HepG2 (cell line): ENCODE measurements around the gene TEAD1. TPM values are rescaled to one million over a fixed set of nuclear protein-coding genes. Genes with fewer than 3 reads are reported as not detected.

ENCODE experiments used
- AKAP8 ChIP-seq: sonication (generic); formaldehyde crosslinking; IDR thresholded peaks from 2 replicates; pipeline ENCODE4 v1.5.1; 2020; ENCODE audit warnings: mild to moderate bottlenecking, missing genetic modification reagents
- CC2D1A ChIP-seq: sonication (generic); formaldehyde crosslinking; IDR thresholded peaks from 2 replicates; pipeline ENCODE4 v1.8.1; 2023; ENCODE audit warnings: mild to moderate bottlenecking, missing genetic modification reagents
- JDP2 ChIP-seq: sonication (generic); formaldehyde crosslinking; IDR thresholded peaks from 2 replicates; pipeline ENCODE4 v1.8.1; 2022; ENCODE audit warnings: missing genetic modification reagents, borderline replicate concordance
- MAFF ChIP-seq: IDR thresholded peaks from 2 replicates; pipeline ENCODE4 v1.6.1; 2011; ENCODE audit warnings: low read depth, low read length, improper control_type of control experiment
- NFIC ChIP-seq: IDR thresholded peaks from 2 replicates; pipeline ENCODE4 v1.6.1; 2012; ENCODE audit warnings: mild to moderate bottlenecking, low read length, inconsistent platforms
- NFYB ChIP-seq: sonication (generic); formaldehyde crosslinking; IDR thresholded peaks from 2 replicates; pipeline ENCODE4 v1.4.0; 2020; ENCODE audit warnings: missing genetic modification reagents
- NR2F6 ChIP-seq, 2 experiments: IDR thresholded peaks; 2 replicates each; pipeline ENCODE4 v1.6.1; 2016; ENCODE audit warnings: antibody characterized with exemption in 1 of 2, mild to moderate bottlenecking in 1 of 2
- PCBP1 ChIP-seq: fragments of 200-400 bp; formaldehyde crosslinking; IDR thresholded peaks from 2 replicates; pipeline ENCODE4 v1.6.1; 2017; ENCODE audit warnings: mild to moderate bottlenecking, low read depth, low read length, borderline replicate concordance
- PPARG ChIP-seq: conservative IDR thresholded peaks from 2 replicates; pipeline ENCODE4 v1.6.1; 2016; ENCODE audit warnings: missing biosample characterization, missing genetic modification reagents
- SMARCC2 ChIP-seq: fragments of 450-650 bp; IDR thresholded peaks from 2 replicates; pipeline ENCODE4 v1.6.1; 2017; ENCODE audit warnings: antibody characterized with exemption, mild to moderate bottlenecking
- SOX13 ChIP-seq, 3 experiments: fragments of 450-650 bp in 1 of 3; sonication (generic) in 1 of 3; formaldehyde crosslinking in 1 of 3; IDR thresholded peaks in 2 of 3; conservative IDR thresholded peaks in 1 of 3; 2 replicates each; pipeline versions ENCODE4 v1.5.0 to v1.6.1; 2016 to 2020; ENCODE audit warnings: antibody characterized with exemption in 1 of 3, mild to moderate bottlenecking in 1 of 3, missing compliant biosample characterization in 1 of 3, missing genetic modification reagents in 1 of 3, moderate library complexity in 1 of 3
- SOX5 ChIP-seq: IDR thresholded peaks from 2 replicates; pipeline ENCODE4 v1.6.1; 2016; ENCODE audit warnings: borderline replicate concordance
- ZNF143 ChIP-seq: sonication (generic); formaldehyde crosslinking; IDR thresholded peaks from 2 replicates; pipeline ENCODE4 v1.4.0; 2020; ENCODE audit warnings: missing genetic modification reagents
- ZNF20 ChIP-seq: sonication (generic); formaldehyde crosslinking; IDR thresholded peaks from 2 replicates; pipeline ENCODE4 v1.4.0; 2020; ENCODE audit warnings: mild to moderate bottlenecking, moderate library complexity, missing genetic modification reagents
- ZNF501 ChIP-seq: sonication (generic); formaldehyde crosslinking; IDR thresholded peaks from 2 replicates; pipeline ENCODE4 v1.5.1; 2020; ENCODE audit warnings: mild to moderate bottlenecking, moderate library complexity, missing genetic modification reagents
- ZNF607 ChIP-seq: sonication (generic); formaldehyde crosslinking; IDR thresholded peaks from 2 replicates; pipeline ENCODE4 v1.5.1; 2020; ENCODE audit warnings: missing genetic modification reagents, mild to moderate bottlenecking, borderline replicate concordance
- ZNF614 ChIP-seq: IDR thresholded peaks from 2 replicates; pipeline ENCODE4 v1.6.1; 2018; ENCODE audit warnings: missing biosample characterization, missing genetic modification reagents, inconsistent platforms, borderline replicate concordance
- ZNF775 ChIP-seq: sonication (generic); formaldehyde crosslinking; IDR thresholded peaks from 2 replicates; pipeline ENCODE4 v1.4.0; 2020; ENCODE audit warnings: missing genetic modification reagents, mild to moderate bottlenecking, moderate library complexity, borderline replicate concordance
- polyA plus RNA-seq, 8 experiments: library from polyadenylated mRNA; depleted of rRNA in 3 of 8; stranded (reverse) in 7 of 8; unstranded in 1 of 8; fragments of >200 nt; fragmentation: Illumina TruSeq in 4 of 8; extraction: Trizol in 4 of 8; gene quantifications; 2 replicates each; pipeline versions ENCODE4 v1.2.1 to v1.2.3, GENCODE V29; 2011 to 2016; ENCODE audit warnings: low read depth in 4 of 8, missing spikeins in 1 of 8, mixed read lengths in 1 of 8; ENCODE audit not compliant: insufficient read depth in 1 of 8
- total RNA-seq, 5 experiments: library from RNA; depleted of rRNA; stranded (reverse); fragments of >200 nt; fragmentation: Illumina TruSeq; extraction: Trizol; gene quantifications; 2 replicates each; pipeline ENCODE4 v1.2.3, GENCODE V29; 2016; ENCODE audit warnings: low read depth in 1 of 5
- TF ChIP-seq, protein P1 (sequence below): sonication (generic); formaldehyde crosslinking; IDR thresholded peaks from 2 replicates; pipeline ENCODE4 v1.4.0; 2020; ENCODE audit warnings: missing genetic modification reagents, borderline replicate concordance
- TF ChIP-seq, protein P2 (sequence below): sonication (generic); formaldehyde crosslinking; IDR thresholded peaks from 2 replicates; pipeline ENCODE4 v1.4.0; 2020; ENCODE audit warnings: missing genetic modification reagents, borderline replicate concordance
- TF ChIP-seq, protein P3 (sequence below): sonication (generic); formaldehyde crosslinking; conservative IDR thresholded peaks from 2 replicates; pipeline ENCODE4 v1.4.0; 2020; ENCODE audit warnings: mild to moderate bottlenecking, missing genetic modification reagents, moderate library complexity

Gene TEAD1
- total and polyA plus RNA-seq, 2 of the 13 experiments (the other 11 are each of a cell fraction or from before 2014, with no cell fraction given): 20.1 to 30.5 TPM

DNA sequence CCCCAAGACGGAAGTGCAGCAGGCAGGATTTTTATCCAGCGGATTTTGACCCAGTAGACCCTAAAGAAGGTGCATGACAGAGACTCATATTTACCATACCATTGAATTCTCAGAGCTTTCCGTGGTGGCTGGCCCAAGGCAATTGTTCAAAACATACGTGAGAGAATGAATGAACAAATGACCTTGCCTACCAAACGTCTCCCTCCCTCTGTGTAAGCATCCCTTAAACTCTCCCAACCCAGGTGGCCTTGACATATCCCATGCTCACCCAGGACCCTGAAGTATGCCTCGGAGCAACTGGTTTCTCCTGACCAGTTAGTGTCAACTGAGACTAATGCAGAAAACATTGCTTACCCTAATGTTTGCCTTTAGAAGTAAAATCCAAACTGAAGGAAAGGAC lies 154.9 kb downstream of the TEAD1 start (continued):
- TF ChIP-seq ZNF20 (CRISPR knock-in tag): no peak
- TF ChIP-seq ZNF607 (CRISPR knock-in tag): no peak
- TF ChIP-seq ZNF614: peak; percentile 62; the same call in 1 of the 2 replicates
- TF ChIP-seq NFIC: no peak
- TF ChIP-seq ZNF501 (CRISPR knock-in tag): no peak
- no peak for TF ChIP-seq PCBP1
- TF ChIP-seq PPARG: no peak
- peak; percentile 31; the same call in 1 of the 2 replicates for TF ChIP-seq NR2F6 (IDR thresholded peaks at IDR 0.05)
- peak; percentile 52; the same call in 1 of the 2 replicates for TF ChIP-seq NR2F6 (CRISPR knock-in tag; IDR thresholded peaks at IDR 0.05)
- TF ChIP-seq ZNF143: no peak
- no peak for TF ChIP-seq MAFF
- TF ChIP-seq SMARCC2: no peak
- TF ChIP-seq, protein P1, sequence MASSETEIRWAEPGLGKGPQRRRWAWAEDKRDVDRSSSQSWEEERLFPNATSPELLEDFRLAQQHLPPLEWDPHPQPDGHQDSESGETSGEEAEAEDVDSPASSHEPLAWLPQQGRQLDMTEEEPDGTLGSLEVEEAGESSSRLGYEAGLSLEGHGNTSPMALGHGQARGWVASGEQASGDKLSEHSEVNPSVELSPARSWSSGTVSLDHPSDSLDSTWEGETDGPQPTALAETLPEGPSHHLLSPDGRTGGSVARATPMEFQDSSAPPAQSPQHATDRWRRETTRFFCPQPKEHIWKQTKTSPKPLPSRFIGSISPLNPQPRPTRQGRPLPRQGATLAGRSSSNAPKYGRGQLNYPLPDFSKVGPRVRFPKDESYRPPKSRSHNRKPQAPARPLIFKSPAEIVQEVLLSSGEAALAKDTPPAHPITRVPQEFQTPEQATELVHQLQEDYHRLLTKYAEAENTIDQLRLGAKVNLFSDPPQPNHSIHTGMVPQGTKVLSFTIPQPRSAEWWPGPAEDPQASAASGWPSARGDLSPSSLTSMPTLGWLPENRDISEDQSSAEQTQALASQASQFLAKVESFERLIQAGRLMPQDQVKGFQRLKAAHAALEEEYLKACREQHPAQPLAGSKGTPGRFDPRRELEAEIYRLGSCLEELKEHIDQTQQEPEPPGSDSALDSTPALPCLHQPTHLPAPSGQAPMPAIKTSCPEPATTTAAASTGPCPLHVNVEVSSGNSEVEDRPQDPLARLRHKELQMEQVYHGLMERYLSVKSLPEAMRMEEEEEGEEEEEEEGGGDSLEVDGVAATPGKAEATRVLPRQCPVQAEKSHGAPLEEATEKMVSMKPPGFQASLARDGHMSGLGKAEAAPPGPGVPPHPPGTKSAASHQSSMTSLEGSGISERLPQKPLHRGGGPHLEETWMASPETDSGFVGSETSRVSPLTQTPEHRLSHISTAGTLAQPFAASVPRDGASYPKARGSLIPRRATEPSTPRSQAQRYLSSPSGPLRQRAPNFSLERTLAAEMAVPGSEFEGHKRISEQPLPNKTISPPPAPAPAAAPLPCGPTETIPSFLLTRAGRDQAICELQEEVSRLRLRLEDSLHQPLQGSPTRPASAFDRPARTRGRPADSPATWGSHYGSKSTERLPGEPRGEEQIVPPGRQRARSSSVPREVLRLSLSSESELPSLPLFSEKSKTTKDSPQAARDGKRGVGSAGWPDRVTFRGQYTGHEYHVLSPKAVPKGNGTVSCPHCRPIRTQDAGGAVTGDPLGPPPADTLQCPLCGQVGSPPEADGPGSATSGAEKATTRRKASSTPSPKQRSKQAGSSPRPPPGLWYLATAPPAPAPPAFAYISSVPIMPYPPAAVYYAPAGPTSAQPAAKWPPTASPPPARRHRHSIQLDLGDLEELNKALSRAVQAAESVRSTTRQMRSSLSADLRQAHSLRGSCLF (CRISPR knock-in tag): no peak
- no peak for TF ChIP-seq ZNF775
- peak; percentile 69; the same call in 1 of the 2 replicates for TF ChIP-seq SOX5 (CRISPR knock-in tag)
- TF ChIP-seq AKAP8 (CRISPR knock-in tag): no peak
- no peak for TF ChIP-seq NFYB
- no peak for TF ChIP-seq CC2D1A (CRISPR knock-in tag)
- TF ChIP-seq SOX13 (IDR thresholded peaks at IDR 0.05): no peak
- peak in 1 of 2 experiments; percentile 82; a peak in 2 of 4 replicates for TF ChIP-seq SOX13 (CRISPR knock-in tag; conservative IDR thresholded peaks at IDR 0.05 in 1 of 2, IDR thresholded peaks at IDR 0.05 in 1 of 2)
- TF ChIP-seq, protein P2, sequence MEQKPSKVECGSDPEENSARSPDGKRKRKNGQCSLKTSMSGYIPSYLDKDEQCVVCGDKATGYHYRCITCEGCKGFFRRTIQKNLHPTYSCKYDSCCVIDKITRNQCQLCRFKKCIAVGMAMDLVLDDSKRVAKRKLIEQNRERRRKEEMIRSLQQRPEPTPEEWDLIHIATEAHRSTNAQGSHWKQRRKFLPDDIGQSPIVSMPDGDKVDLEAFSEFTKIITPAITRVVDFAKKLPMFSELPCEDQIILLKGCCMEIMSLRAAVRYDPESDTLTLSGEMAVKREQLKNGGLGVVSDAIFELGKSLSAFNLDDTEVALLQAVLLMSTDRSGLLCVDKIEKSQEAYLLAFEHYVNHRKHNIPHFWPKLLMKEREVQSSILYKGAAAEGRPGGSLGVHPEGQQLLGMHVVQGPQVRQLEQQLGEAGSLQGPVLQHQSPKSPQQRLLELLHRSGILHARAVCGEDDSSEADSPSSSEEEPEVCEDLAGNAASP (CRISPR knock-in tag): peak; percentile 15; the same call in 1 of the 2 replicates
- TF ChIP-seq, protein P3, sequence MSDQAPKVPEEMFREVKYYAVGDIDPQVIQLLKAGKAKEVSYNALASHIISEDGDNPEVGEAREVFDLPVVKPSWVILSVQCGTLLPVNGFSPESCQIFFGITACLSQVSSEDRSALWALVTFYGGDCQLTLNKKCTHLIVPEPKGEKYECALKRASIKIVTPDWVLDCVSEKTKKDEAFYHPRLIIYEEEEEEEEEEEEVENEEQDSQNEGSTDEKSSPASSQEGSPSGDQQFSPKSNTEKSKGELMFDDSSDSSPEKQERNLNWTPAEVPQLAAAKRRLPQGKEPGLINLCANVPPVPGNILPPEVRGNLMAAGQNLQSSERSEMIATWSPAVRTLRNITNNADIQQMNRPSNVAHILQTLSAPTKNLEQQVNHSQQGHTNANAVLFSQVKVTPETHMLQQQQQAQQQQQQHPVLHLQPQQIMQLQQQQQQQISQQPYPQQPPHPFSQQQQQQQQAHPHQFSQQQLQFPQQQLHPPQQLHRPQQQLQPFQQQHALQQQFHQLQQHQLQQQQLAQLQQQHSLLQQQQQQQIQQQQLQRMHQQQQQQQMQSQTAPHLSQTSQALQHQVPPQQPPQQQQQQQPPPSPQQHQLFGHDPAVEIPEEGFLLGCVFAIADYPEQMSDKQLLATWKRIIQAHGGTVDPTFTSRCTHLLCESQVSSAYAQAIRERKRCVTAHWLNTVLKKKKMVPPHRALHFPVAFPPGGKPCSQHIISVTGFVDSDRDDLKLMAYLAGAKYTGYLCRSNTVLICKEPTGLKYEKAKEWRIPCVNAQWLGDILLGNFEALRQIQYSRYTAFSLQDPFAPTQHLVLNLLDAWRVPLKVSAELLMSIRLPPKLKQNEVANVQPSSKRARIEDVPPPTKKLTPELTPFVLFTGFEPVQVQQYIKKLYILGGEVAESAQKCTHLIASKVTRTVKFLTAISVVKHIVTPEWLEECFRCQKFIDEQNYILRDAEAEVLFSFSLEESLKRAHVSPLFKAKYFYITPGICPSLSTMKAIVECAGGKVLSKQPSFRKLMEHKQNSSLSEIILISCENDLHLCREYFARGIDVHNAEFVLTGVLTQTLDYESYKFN (CRISPR knock-in tag): 0 out of 2 replicates have a peak, but pooled peaks have one; percentile 16
- no peak for TF ChIP-seq JDP2 (CRISPR knock-in tag)
